IMR-90 (cell line): ENCODE results near the gene KCNJ6.

Experiments used
- CHD1 ChIP-seq: IDR thresholded peaks from 2 replicates; pipeline ENCODE4 v1.6.1; 2012; ENCODE audit warnings: low read depth, low read length, improper control_type of control experiment
- CTCF ChIP-seq: conservative IDR thresholded peaks from 2 replicates; pipeline ENCODE4 v1.5.1; 2012; ENCODE audit warnings: mild to moderate bottlenecking, low read depth, low read length, improper control_type of control experiment
- ELK1 ChIP-seq: fragments of 150-350 bp; IDR thresholded peaks from 2 replicates; pipeline ENCODE4 v1.6.1; 2016; ENCODE audit warnings: low read depth, mild to moderate bottlenecking, low read length, moderate library complexity, borderline replicate concordance
- MAZ ChIP-seq: IDR thresholded peaks from 2 replicates; pipeline ENCODE4 v1.6.1; 2012; ENCODE audit warnings: low read depth, mild to moderate bottlenecking, low read length, improper control_type of control experiment, moderate library complexity, borderline replicate concordance
- POLR2A ChIP-seq: IDR thresholded peaks from 2 replicates; pipeline ENCODE4 v1.6.1; 2012; ENCODE audit warnings: mild to moderate bottlenecking, low read depth, low read length
- RAD21 ChIP-seq: IDR thresholded peaks from 2 replicates; pipeline ENCODE4 v1.6.1; 2012; ENCODE audit warnings: low read length, improper control_type of control experiment
- TF ChIP-seq, protein P1 (sequence below): fragments of 150-350 bp; IDR thresholded peaks from 2 replicates; pipeline ENCODE4 v1.6.1; 2017; ENCODE audit warnings: mild to moderate bottlenecking, antibody characterized with exemption, low read length, low read depth

DNA sequence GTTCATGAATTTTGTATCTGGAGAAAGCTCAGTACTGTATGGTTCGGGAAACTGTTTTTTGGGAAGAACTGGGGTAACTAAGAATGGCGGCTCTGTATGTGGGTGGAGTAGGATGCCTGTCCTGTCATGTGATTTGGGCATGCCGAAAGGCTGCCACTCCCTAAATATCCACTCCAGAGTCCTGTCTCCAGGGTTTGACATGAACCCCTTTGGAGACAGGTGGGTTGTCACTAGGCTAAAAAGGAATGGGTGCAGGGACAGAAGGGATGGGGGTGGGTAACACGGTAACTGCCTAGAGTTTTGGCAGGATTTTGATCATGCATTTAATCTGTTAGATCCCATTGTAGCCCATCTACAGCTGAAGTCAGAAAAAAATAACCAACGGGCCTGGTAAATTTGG lies 150.1 kb downstream of the KCNJ6 start:
- no peak for TF ChIP-seq CHD1
- TF ChIP-seq MAZ: no peak
- TF ChIP-seq CTCF: no peak
- no peak for TF ChIP-seq POLR2A
- no peak for TF ChIP-seq RAD21
- no peak for TF ChIP-seq ELK1
- TF ChIP-seq, protein P1, sequence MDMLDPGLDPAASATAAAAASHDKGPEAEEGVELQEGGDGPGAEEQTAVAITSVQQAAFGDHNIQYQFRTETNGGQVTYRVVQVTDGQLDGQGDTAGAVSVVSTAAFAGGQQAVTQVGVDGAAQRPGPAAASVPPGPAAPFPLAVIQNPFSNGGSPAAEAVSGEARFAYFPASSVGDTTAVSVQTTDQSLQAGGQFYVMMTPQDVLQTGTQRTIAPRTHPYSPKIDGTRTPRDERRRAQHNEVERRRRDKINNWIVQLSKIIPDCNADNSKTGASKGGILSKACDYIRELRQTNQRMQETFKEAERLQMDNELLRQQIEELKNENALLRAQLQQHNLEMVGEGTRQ: no peak
